Measurements from ENCODE around the gene HECTD2.
A peak's percentile ranks its signal among the peaks of the same experiment; 100 is the strongest.
"Not testable (repeated sequence)": the region's sequence is repeated elsewhere in the genome, so short reads cannot be mapped to it uniquely, and the experiment has no call there.

Gene HECTD2, protein sequence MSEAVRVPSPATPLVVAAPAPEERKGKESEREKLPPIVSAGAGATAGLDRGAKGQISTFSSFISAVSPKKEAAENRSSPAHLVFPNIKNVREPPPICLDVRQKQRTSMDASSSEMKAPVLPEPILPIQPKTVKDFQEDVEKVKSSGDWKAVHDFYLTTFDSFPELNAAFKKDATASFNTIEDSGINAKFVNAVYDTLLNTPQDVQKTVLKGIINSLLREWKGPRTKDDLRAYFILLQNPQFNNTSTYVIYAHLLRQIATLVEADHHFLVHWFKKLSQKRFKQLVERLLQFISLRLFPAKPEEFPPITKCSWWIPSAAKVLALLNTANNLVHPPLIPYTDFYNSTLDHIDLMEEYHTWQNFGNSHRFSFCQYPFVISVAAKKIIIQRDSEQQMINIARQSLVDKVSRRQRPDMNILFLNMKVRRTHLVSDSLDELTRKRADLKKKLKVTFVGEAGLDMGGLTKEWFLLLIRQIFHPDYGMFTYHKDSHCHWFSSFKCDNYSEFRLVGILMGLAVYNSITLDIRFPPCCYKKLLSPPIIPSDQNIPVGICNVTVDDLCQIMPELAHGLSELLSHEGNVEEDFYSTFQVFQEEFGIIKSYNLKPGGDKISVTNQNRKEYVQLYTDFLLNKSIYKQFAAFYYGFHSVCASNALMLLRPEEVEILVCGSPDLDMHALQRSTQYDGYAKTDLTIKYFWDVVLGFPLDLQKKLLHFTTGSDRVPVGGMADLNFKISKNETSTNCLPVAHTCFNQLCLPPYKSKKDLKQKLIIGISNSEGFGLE

DNA sequence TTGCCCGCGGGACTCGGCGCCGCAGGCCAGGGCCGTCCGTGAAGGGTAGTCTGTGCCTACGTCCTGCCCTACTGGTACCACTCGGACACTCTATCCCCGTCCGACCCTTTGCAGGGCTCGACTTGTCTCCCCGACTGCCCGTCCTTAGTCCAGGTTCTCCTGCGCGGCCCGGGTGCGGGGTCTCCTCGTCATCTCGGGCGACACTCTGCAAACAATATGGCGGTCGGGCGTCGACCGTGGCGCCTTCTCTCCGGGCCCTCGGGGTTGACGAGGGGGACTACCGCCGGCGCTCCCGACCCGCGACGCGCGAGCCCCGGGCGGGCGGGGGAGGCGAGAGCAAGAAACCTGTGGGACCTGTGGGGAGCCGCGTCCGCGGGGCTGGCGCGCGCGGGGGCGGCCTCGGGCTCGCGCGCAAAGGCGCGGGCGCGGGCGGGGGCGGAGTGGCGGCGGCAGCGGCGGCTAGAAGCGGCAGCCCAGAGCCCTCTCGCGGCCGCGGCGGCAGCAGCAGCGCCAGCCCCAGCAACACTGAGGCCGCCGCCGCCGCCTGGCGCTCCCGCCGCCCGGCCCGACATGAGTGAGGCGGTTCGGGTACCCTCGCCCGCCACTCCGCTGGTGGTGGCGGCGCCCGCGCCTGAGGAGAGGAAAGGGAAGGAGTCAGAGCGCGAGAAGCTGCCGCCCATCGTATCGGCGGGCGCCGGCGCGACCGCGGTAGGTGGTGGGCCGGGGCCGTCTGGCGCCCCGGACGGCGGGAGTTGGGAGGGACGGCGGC lies at the start of gene HECTD2:
TSS of gene HECTD2 (plus strand) at position 476 of the 769 bp plus-strand sequence. CDS start at position 571, 95 bp downstream.
- DNase-seq: peak; percentile 82

DNA sequence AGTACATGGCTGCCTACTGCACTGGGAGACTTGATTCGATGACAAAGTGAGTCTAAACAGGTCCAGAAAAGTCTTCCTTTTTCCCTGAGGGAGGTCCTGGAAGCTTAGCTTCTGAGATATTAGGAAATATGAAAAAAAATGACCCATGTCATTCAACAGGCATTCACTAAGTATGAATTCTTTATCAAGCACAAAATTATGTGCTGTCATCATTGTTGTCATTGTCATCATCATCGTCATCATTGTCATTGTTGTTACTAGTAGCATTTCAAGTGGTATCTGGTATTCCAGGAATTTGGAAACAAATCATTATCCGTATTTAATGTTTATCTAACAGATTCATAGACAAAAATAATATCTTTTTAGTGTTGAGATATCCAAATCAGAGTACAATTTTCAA lies 49.7 kb upstream of the HECTD2 start:
- no peak for DNase-seq

DNA sequence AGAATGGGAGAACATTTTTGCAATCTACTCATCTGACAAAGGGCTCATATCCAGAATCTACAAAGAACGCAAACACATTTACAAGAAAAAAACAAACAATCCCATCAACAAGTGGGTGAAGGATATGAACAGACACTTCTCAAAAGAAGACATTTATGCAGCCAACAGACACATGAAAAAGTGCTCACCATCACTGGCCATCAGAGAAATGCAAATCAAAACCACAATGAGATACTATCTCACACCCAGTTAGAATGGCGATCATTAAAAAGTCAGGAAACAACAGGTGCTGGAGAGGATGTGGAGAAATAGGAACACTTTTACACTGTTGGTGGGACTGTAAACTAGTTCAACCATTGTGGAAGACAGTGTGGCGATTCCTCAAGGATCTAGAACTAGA lies 44.6 kb upstream of the HECTD2 start:
- not testable (repeated sequence) for DNase-seq

GRCh38 chr10:91366704-91367103 lies 43.4 kb upstream of the HECTD2 start:
- no peak for DNase-seq

DNA sequence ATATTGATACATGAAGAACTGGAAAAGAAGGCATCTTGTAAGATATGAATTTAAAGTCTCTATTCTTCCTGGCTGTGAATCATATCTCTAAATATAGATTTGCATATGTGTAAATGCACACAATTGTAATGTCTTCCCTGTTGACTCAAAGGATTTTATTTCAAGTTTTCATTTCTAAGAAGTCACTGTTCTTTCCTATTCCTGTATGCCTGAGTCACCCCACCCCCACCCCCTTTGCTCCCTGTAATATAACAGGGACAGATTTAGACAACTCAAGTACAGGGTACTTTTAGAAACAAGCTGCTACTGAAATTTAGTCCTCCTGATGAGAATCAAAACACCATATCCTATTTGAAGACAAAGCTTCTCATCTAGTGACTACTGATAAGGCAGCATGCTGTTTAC lies 43.0 kb upstream of the HECTD2 start:
- no peak for DNase-seq

DNA sequence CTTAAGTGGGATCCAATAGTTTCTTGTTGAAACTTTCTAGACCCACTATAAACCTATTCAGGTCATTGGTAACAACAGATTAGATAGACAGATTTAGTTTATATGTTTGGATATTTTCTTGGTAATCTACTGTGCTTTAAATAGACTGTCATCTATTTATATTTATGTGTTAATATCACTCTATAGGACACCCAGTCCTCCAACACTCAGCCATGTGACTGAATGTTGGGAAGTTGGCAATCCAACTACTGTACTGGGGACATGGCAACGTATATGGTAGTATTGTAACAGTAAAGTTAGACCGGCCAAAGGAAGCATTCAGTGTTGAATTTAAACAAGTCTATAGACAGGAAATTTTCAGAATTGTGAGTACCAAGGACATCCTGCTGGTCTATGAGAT lies 42.6 kb upstream of the HECTD2 start:
- DNase-seq: no peak

GRCh38 chr10:91369978-91370589 lies 40.1 kb upstream of the HECTD2 start:
- not testable (repeated sequence) for DNase-seq

DNA sequence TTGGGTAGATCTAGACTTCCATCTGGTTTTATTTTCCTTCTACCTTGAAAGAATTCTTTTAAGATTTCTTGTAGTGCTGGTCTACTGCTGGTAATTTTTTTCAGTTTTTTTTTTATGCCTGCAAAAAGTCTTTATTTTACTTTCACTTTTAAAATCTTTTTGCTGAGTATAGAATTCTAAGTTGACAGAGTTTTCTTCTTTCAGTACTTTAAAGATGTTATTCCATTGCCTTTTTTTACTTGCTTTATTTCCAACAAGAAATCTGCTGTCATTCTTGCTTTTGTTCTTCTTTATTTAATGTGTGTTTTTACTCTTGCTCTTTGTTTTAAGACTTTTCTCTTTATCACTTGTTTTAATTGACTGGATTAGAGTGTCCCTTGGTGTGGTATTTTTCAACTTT lies 36.1 kb upstream of the HECTD2 start:
- no peak for DNase-seq

DNA sequence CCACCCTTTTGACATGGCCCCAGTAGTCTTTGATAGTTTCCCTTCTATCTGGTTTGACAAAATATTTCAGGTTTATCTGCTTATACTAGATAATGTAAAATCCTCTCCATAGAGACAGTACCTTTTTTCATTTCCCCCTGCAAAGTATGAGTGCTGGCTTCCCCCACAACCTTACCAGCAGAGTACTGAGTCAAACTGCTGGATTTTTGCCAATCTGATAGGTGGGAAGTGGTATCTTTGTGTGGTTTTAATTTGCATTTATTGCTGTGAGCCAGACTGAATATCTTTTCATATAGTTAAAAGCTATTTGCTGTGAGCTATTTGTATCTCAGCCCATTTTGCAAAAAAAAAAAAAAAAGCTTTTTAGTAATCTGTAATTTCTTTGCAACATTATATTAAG lies 32.1 kb upstream of the HECTD2 start:
- DNase-seq: no peak

GRCh38 chr10:91380873-91381256 lies 29.3 kb upstream of the HECTD2 start:
- no peak for DNase-seq

- DNase-seq: no peak
Observed at GRCh38 chr10:91381257-91381891, 28.8 kb upstream of the HECTD2 start.

GRCh38 chr10:91385306-91386085 lies 24.6 kb upstream of the HECTD2 start:
- DNase-seq: no peak

DNA sequence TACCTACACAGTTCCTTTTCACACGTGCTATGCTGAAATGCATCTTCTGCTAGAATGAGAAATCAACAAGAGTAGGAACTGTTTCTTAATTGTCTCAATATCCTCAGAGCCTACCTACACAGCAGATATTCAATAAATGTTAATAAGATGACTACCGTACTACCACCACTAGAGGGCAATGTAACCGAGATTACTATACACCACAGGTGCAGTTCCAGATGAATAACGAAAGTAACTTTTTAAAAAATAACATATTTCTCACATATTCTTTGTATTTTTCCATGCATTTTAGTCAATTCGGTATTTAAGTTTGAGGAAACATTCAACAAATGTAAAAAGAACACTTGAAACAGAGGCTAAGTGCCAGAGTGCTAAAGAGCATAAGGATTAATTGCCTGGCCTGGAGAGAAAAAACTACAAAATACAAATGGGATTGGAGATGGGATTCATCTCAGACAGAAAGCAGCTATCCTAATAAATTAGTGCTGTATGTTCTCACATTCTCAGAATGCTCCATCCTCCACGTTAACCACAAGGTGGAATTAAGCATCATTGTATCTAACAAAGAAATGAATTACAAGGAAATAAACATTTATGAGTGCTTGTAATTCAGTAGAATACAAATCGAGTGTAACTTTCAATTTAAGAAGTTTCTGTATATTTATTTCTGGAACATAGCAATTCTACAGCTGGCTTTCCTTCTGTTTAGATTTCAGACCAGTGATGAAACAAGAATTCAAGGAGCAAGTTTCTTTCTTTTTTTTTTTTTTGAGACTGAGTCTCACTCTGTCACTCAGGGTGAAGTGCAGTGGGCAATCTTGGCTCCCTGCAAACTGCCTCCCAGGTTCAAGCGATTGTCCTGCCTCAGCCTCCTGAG lies 20.3 kb upstream of the HECTD2 start:
- no peak for DNase-seq

DNA sequence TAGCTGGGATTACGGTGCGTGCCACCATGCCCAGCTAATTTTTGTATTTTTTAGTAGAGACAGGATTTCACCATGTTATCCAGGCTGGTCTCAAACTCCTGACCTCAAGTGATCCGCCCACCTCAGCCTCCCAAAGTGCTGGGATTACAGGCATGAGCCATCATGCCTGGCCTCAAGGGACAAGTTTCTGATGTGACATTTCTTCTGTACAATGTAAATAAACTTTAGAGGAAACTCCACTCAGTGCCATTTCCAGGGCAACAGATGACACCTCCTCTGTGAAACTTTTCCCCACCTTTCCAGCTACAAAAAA lies 19.7 kb upstream of the HECTD2 start:
- DNase-seq: not testable (repeated sequence)

- DNase-seq: no peak
Observed at GRCh38 chr10:91391920-91392319, 18.2 kb upstream of the HECTD2 start.

- DNase-seq: no peak
Observed at GRCh38 chr10:91406322-91406721, 3.8 kb upstream of the HECTD2 start.

DNA sequence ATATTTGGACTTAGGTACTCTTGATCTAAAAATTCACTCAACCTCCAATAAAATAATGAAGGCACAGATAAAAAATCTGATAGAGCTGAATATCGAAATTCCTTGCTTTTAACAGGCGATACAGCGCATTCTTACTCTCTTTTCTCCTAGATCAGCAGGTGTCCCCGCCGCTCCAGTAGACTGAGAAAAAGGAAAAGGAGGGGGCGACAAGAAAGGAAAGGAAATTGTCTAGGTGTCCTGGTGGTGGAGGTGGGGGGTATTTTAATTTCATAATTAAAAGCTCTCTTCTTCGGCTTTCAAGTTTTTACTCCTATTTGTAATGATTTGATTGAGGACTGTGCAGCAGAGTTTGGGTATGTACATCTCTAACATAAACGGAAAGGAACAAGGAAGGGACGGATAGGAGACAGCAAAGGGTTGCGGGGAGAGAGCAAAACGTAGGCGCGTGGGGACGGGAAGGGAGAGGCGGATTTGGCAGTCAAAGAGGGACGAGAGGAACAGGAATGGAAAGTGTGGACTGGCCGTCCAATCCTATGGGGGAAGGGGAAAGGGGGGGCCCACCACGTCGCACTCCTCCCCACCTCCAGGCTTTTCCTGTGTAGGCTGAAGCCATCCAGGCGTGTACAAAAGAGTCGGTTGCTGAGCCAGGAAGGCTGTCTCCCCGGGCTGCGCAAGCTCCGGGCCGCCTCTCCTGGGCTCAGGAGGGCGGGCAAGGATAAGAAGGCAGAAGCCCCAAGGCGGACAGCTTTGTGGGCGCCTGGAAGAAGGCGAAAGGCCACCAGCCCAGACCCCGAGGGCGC lies 875 bp upstream of the HECTD2 start:
- no peak for DNase-seq

- peak; percentile 17 for DNase-seq
Observed at GRCh38 chr10:91410638-91411371, 661 bp downstream of the HECTD2 start.

DNA sequence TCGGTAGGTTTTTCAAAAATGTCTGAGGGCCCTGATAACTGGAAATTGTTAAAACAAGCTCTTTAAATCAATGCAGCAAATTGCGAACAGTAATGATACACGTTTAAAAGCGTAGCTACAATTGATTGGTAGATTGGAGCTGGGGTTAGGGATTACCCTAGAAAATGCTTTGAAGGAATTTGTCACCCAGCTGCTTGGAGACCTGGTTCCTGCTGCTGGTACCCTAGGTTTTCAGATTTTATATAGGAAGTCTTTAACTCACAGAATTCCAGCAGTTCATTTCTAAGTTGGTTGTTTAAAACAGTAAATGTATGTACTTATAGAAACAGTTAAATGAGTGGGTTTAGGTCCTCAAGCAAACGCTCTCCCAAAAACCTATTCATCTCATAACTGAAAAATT lies 1.5 kb downstream of the HECTD2 start:
- no peak for DNase-seq
